ENCODE measurements around the gene RAD51B. TPM values are rescaled to one million over a fixed set of nuclear protein-coding genes. Genes with fewer than 3 reads are reported as not detected.

RAD51B gene
- total RNA-seq, 1 experiment from 2014 or later = 16.7 TPM

DNA sequence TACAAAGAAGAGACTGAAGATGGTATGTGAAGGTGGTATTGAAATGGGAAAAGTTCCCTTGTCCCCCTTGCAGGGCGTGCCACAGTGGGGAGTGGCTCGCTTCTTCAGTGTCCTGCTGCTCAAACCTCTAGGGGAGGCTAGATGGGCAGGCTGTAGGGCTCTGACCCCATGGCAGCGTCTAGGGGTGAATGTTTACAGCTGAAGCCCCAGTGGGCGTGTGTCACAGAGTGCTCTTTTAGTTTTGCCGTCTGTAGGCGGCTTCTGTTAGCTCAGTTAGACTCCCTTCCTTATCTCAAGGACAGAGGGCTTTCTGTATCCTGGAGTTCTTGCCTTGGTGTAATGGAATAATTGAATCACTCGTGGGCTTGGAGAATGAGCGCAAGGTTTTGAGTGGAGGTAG, 266.2 kb downstream of the RAD51B start:
- Histone ChIP-seq H3K14ac (ENCODE audit: insufficient read depth, low read length) (0 out of 2 replicates have a peak overlapping the region, but pooled peaks have one; percentile 71), H2BK15ac (ENCODE audit: low read depth, low read length) (no peak overlapping the region), H3K18ac (ENCODE audit: insufficient read length, low read depth, low read length) (no peak overlapping the region), H2AFZ (ENCODE audit: low read length) (no peak overlapping the region), H2BK120ac (ENCODE audit: low read depth, low read length, poor library complexity, severe bottlenecking) (no peak overlapping the region), H4K5ac (ENCODE audit: insufficient read length, low read depth, low read length) (no peak overlapping the region), H3K23ac (ENCODE audit: insufficient read length, low read depth, low read length) (no peak overlapping the region), H3K56ac (ENCODE audit: insufficient read length, low read depth, low read length) (no peak overlapping the region), H3K27ac (ENCODE audit: insufficient read length, low read depth, low read length) (no peak overlapping the region), H2BK12ac (ENCODE audit: insufficient read length, low read depth, low read length) (no peak overlapping the region), H3K79me2 (ENCODE audit: insufficient read depth, low read length) (no peaks in the 10 kb centered on the region), H3K4ac (ENCODE audit: low read depth, low read length) (no peak overlapping the region), H3K9ac (ENCODE audit: extremely low read depth, insufficient read length, low read length) (no peak overlapping the region), H3K23me2 (ENCODE audit: insufficient read length, low read depth, low read length, poor library complexity, severe bottlenecking) (no peaks in the 10 kb centered on the region), H4K20me1 (ENCODE audit: control insufficient read depth, insufficient read depth, insufficient read length) (no peaks in the 10 kb centered on the region), H2AK5ac (ENCODE audit: insufficient read length, low read length) (no peak overlapping the region), H3K4me2 (ENCODE audit: insufficient read depth, insufficient read length, low read length) (no peak overlapping the region), H4K8ac (replicated peaks; ENCODE audit: insufficient read length, low read depth, low read length) (no peak overlapping the region), H3K79me1 (ENCODE audit: insufficient read depth, low read depth, low read length, poor library complexity, severe bottlenecking) (no peaks in the 10 kb centered on the region), H3T11ph (ENCODE audit: low read length) (no peak overlapping the region), H3K27me3 (ENCODE audit: insufficient read depth, low read length) (no peaks in the 10 kb centered on the region), H3K4me1 (ENCODE audit: insufficient read depth, low read length) (peaks cover 5% of the 10 kb centered on the region; the same call in 1 of the 2 replicates), H2BK5ac (ENCODE audit: insufficient read length, low read length) (no peak overlapping the region), H4K91ac (ENCODE audit: insufficient read length, low read depth, low read length) (no peak overlapping the region), H2BK20ac (ENCODE audit: low read depth, low read length, poor library complexity, severe bottlenecking) (no peak overlapping the region), H3K9me3 (ENCODE audit: control insufficient read depth, low read depth, low read length) (no peaks in the 10 kb centered on the region)
- peaks cover 28 to 30% of the 10 kb centered on the region in 2 experiments for H3K4me1 Mint-ChIP-seq
- no peaks in the 10 kb centered on the region; a peak in 1 of 7 replicates for H3K36me3 Mint-ChIP-seq (ENCODE audit: insufficient read depth in 1 of 3, low read depth in 3 of 3)
- H3K27me3 Mint-ChIP-seq (ENCODE audit: low read depth) = no peaks in the 10 kb centered on the region
- DNase-seq = no peak
- H3K4me3 Mint-ChIP-seq = no peak overlapping the region
- TF ChIP-seq, protein P1, sequence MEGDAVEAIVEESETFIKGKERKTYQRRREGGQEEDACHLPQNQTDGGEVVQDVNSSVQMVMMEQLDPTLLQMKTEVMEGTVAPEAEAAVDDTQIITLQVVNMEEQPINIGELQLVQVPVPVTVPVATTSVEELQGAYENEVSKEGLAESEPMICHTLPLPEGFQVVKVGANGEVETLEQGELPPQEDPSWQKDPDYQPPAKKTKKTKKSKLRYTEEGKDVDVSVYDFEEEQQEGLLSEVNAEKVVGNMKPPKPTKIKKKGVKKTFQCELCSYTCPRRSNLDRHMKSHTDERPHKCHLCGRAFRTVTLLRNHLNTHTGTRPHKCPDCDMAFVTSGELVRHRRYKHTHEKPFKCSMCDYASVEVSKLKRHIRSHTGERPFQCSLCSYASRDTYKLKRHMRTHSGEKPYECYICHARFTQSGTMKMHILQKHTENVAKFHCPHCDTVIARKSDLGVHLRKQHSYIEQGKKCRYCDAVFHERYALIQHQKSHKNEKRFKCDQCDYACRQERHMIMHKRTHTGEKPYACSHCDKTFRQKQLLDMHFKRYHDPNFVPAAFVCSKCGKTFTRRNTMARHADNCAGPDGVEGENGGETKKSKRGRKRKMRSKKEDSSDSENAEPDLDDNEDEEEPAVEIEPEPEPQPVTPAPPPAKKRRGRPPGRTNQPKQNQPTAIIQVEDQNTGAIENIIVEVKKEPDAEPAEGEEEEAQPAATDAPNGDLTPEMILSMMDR (conservative IDR thresholded peaks at IDR 0.05) = no peak
- no peaks in the 10 kb centered on the region for H3K9me3 Mint-ChIP-seq
- H3K27ac Mint-ChIP-seq = peak overlapping the region in 1 of 3 experiments; percentile 67; a peak in 3 of 7 replicates
- no CpG with 5 or more reads among the region's 8 CpGs for WGBS (ENCODE audit: extremely low coverage, insufficient read length, low lambda C conversion rate)
